NCI-H146 treated with DMSO at 0.1 percent for 48 hours (cell line): ENCODE measurements around the gene PEG3.

ENCODE experiments used
- DNase-seq: peaks from one replicate; lab custom pipeline; 2025; ENCODE audit not compliant: unreplicated experiment; lab: John Stamatoyannopoulos, UW

PEG3 gene

GRCh38 chr19:56839652-56840450, 675 bp downstream of the PEG3 start:
- DNase-seq: no peak

DNA sequence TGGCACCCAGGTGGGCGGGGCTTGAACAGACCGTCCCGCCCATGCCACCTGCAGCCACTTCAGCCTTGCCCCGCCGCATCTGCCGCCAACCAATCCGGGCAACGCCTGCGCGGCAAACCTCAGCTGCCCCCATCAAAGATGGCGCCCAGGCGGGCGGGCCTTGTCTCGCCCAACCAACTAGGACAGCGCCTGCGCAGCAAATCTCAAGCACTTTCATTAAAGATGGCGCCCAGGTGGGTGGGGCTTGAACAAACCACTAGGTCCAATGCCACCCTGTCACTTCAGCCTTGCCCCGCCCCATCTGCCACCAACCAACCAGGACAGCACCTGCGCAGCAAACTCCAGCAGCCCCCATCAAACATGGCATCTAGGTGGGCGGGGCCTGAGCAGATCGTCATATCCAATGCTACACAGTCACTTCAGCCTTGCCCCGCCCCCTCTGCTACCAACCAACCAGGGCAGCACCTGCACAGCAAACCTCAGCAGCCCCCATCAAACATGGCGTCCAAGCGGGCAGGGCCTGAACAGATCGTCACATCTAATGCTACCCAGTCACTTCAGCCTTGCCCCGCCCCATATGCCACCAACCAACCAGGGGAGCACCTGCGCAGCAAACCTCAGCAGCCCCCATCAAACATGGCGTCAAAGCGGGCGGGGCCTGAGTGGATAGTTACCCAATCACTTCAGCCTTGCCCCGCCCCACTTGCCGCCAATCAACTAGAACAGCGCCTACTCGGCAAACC, 1.4 kb downstream of the PEG3 start:
- no peak for DNase-seq

DNA sequence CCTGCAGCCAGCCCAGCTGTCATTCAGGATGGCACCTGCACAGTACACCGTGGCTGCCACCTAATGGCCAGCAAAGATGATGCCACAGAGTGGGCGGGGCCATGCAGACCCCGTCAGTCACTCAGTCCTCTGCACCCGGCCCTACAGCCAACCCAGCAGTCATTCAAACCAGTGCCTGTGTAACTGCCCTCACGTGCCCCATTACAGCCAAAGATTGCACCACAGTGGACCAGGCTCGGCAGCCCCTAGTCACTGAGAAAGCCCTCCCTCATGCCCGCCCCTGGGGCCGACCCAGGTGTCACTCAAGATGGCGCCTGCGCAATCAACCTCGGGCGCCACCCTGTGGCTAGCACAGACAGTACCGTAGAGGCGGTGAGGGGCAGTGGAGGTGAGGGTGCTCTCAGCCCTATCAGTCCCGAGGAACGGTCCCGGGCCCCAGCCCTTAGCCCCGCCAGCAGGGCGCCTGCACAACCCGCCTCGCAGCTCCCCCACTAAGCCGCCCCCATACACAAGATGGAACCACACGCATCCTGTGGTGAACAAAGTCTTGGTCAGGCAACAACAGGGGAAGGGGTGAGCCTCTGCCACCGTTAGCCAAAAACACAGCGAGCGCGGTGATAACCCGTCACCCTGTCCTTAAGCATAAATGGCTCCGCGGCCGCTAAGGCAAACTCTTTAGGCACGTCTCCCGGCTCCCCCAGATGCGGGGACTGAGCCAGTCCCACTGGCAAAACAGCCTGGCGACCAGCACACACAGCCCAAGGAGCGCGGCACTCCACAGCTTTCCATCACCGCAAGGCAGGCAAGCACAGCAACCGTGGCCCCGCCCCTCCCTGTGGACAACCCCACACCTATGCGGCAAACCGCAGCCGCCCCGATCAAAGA, 2.3 kb downstream of the PEG3 start:
- DNase-seq: no peak

DNA sequence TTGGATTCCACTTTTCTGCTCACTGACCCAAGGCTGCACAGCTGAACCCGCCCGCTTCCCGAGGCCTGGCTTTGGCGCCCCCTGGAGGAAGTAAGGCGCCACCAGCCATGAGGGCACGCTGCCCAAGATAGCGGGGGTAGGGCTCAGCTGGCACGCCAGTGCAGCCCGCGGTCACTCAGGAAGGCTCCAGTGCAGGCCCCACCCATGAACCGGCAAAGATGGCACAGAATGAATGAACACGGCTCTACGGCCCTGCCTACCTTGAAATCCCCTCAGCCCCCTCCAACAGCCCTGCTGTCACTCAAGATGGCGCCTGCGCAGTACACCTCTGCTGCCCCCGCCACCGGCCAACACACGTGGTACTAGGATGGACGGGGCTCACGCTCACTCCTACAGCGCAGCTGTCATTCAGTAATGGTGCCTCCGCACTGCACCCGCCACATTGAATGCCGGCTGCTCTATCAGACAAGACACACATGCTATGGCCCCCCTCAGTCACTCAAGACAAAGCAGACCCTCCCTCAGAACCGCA, 3.0 kb downstream of the PEG3 start:
- no peak for DNase-seq

DNA sequence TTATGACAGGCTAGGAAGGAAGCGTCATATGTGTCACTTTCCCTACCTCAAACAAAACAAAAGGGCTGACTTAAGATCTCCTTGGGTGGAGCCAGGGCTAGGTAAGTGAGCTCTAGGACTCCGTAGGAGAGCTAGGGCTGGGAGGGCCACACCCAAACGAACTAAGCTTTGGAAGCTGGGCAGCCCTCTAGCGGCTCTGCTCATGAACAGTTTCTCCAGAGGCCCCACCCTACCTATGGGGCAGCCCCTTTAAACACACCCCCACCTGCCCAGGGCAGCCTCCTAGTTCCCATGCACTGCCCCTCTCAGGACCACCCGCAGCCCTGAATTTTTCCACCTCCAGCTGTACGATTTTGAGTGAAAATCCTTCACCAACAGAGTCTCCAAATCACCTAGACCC, 3.5 kb downstream of the PEG3 start:
- no peak for DNase-seq

- no peak for DNase-seq
Measured at GRCh38 chr19:56836059-56836458, 4.5 kb downstream of the PEG3 start.

- no peak for DNase-seq
Measured at GRCh38 chr19:56835401-56835800, 5.1 kb downstream of the PEG3 start.

DNA sequence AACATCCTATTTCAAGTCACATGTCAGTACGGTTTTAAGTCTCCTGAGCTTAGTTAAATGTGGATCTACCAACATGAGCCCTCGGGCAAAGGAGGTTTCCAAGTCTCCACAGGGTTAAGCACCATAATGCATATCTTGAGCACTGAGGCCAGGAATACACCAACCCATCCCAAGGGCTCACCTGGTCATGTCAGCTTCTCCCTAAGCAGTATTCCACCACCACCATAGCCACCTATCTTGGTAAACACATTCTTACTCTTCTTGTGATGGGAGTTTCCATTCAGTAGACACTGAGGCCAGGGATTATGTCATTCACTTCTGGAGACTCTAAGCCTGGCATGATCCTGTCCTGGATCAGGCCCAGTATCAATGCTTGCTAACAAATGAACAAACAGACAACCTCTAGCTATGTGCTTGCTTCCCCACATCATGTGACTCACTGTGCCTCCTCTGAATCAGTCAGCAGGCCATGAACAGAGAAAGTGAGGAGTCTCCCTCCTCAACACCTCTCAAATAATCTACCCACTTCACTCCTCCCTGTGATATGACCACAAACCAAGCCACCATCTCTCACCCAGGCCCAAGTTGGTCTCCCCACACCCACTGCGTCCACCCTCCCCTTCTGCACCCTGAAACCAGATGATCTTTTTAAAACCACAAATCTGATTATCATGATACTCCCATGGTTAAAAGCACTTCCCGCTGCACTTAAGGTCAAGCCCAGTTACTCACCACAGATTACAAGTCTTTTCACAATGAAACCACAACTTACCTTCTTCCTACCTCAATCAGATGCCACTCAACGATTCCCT, 5.8 kb downstream of the PEG3 start:
- no peak for DNase-seq

DNA sequence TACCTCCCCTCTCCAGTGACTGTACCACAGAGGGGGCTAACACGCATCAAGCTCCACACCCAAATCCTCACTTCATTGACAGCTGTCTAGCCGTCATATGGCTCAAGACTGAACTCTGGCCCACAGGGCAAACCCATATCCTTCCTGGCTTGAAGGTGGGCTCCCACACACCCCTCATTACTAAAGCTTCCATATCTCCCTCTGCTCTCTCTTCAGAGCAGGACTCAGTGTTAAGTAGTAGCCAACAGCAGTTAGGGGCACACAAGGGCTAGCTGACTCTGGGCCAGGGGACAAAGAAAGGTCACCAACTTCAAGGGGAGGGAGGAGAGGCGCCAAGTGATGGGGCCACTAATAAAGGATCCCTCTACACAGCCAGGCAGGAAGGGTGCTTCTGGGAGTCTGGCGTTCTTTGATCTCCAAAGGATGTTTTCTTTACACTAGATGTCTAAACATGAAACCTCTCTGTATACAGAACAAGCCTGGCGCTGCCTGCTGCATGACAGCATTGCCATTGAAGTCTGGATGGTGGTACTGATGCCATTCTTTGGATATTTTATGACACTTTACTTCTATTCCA, 8.1 kb downstream of the PEG3 start:
- no peak for DNase-seq

GRCh38 chr19:56831255-56831654, 9.3 kb downstream of the PEG3 start:
- DNase-seq: no peak

GRCh38 chr19:56829596-56829995, 10.9 kb downstream of the PEG3 start:
- no peak for DNase-seq

- DNase-seq: no peak
Measured at GRCh38 chr19:56827708-56828107, 12.8 kb downstream of the PEG3 start.

DNA sequence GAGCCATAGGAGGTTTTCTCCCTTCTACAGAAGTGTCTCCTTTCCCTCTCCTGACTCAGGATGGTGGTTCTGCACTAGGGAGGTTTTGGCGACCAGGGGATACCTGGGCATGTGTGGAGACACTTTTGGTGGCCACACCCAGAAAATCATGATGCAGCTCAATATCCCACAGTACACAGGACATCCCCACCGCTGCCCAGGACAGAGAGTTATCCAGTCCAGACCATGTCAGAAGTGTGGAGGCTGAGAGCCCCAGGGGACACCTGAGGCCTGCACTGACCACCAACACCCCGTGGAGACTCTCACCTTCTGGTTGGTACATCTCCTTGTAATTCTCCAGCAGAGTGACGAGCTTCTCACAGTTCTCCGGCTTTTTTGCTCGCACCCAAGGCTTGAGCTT, 16.6 kb downstream of the PEG3 start:
- DNase-seq: no peak

- DNase-seq: no peak
Measured at GRCh38 chr19:56823417-56823816, 17.1 kb downstream of the PEG3 start.

DNA sequence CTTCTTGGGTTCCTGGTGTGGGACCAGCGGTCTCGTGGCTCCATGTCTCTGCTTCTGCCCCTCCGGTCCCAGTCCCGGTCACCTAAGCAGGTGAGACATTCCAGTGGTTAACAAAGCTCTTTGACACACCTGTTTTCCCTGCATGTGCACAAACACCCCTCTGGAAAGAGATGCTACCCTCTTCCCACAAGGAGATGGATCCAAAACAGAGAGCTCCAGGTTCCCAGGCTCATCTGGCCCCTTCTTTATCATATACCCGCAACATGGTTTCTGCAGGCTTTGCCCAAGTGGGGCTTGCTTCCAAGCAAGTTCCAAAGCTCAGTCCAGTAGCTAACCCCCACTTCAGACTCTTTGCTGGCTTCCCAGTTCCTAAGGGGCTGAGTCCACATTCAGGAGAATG, 17.8 kb downstream of the PEG3 start:
- DNase-seq: no peak

DNA sequence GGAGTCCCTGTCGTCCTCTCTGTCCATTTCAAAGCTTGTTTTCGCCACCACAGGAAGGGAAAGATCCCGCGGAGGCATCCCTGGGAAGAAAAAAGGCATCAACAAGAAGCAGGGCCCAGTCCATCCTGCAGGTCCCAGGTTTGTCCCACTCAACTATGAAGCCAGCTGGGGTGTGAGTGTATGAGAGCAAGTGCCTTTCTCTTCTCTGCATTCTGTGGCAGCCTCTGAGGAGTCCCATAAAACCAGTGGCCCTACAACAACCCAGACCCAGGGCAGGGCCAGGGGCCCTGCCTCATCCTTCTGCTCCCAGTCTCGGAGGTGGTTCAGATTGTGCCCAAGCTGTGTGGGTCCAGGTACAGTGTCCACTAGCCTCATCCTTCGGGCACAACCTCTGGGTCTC, 18.9 kb downstream of the PEG3 start:
- no peak for DNase-seq

DNA sequence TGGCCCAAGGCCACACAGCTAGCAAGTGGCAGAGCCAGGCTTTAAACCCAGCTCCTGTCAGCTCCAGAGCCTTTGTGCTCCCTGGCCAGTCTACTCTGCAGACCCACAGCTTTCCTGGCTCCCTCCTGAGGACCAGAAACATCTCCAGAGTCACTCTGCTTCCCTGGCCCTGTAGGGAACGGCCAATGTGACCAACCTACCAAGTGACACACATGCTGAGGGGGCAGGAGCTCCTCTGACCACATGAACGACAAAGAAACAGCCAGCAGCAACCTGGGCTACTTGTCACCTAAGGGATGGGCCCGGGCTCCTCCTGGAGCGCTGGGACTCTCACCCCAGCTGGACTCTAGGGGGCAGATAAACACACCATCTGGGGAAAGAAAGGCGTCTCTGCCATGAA, 19.3 kb downstream of the PEG3 start:
- DNase-seq: no peak

GRCh38 chr19:56819166-56819565, 21.4 kb downstream of the PEG3 start:
- DNase-seq: no peak

GRCh38 chr19:56814656-56815055, 25.9 kb downstream of the PEG3 start:
- DNase-seq: no peak

DNA sequence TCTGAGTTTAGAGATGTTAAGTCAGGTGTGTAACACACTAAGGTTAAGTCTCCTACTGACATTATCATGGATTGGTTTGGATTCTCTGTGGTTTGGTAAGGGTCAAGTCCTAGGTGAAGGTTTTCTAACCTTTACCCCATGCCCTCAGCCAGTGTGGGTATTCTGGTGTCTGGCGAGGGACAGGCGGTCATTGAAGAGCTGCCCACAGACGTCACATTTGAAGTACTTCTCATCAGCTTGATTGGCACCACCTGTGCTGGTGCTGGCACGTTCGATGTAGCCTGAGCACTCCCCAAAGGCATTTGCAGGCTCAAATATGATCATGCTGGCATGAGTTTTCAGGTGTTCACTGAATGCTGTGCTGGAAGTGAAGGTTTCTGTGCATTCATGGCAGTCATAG, 27.0 kb downstream of the PEG3 start:
- DNase-seq: no peak
